K562 (cell line): ENCODE results near the gene BMPER.

Experiments
- ATF1 ChIP-seq, 2 experiments: fragments of 450-650 bp in 1 of 2; IDR thresholded peaks; 2 replicates each; pipeline ENCODE4 v1.6.1; 2016; ENCODE audit warnings: missing compliant biosample characterization in 1 of 2, missing genetic modification characterization in 1 of 2
- CCAR2 ChIP-seq: fragments of 200-400 bp; formaldehyde crosslinking; IDR thresholded peaks from 2 replicates; pipeline ENCODE4 v1.6.1; 2017; ENCODE audit warnings: mild to moderate bottlenecking, low read depth, low read length
- CTCF ChIP-seq, 3 experiments: IDR thresholded peaks in 2 of 3; conservative IDR thresholded peaks in 1 of 3; 2 replicates each; pipeline ENCODE4 v1.5.1; 2011 to 2012; ENCODE audit warnings: low read length in 3 of 3, mild to moderate bottlenecking in 3 of 3, control low read depth in 2 of 3, improper control_type of control experiment in 1 of 3, inconsistent platforms in 1 of 3, low read depth in 1 of 3, mixed read lengths in 1 of 3, moderate library complexity in 1 of 3; ENCODE audit not compliant: insufficient read depth in 2 of 3
- FUS ChIP-seq: fragments of 200-400 bp; formaldehyde crosslinking; optimal IDR thresholded peaks from 2 replicates; pipeline ENCODE3; 2017; ENCODE audit warnings: low read depth, low read length
- HDAC3 ChIP-seq: fragments of 450-650 bp; IDR thresholded peaks from 2 replicates; pipeline ENCODE4 v1.6.1; 2018; ENCODE audit warnings: borderline replicate concordance, mild to moderate bottlenecking, moderate library complexity; ENCODE audit not compliant: partially characterized antibody
- HDAC6 ChIP-seq: IDR thresholded peaks from 2 replicates; pipeline ENCODE4 v1.6.1; 2012; ENCODE audit warnings: low read depth, mild to moderate bottlenecking, control low read depth, inconsistent platforms, low read length, moderate library complexity
- MCM3 ChIP-seq: fragments of 450-650 bp; IDR thresholded peaks from 2 replicates; pipeline ENCODE4 v1.6.1; 2016
- MEIS2 ChIP-seq: fragments of 450-650 bp; IDR thresholded peaks from 2 replicates; pipeline ENCODE4 v1.6.1; 2014; ENCODE audit warnings: mild to moderate bottlenecking; ENCODE audit not compliant: partially characterized antibody
- POLR2A ChIP-seq: fragments of 450-650 bp; conservative IDR thresholded peaks from 2 replicates; pipeline ENCODE4 v1.6.1; 2016
- POLR2AphosphoS5 ChIP-seq: IDR thresholded peaks from 2 replicates; pipeline ENCODE4 v1.6.1; 2011; ENCODE audit warnings: mild to moderate bottlenecking, low read depth, low read length, moderate library complexity; ENCODE audit not compliant: control insufficient read depth, insufficient read depth
- RFX5 ChIP-seq: IDR thresholded peaks from 2 replicates; pipeline ENCODE4 v1.6.1; 2011; ENCODE audit warnings: low read depth, mild to moderate bottlenecking, improper control_type of control experiment, low read length
- RNF2 ChIP-seq: sonication (generic); IDR thresholded peaks from 2 replicates; pipeline ENCODE4 v1.6.1; 2016
- ZNF140 ChIP-seq: fragments of 250-450 bp; sonication (Bioruptor Pico); IDR thresholded peaks from 2 replicates; pipeline ENCODE4 v1.8.0; 2021; ENCODE audit warnings: moderate library complexity, mild to moderate bottlenecking, inconsistent platforms
- TF ChIP-seq, protein P1 (sequence below): fragments of 450-650 bp; conservative IDR thresholded peaks from 2 replicates; pipeline ENCODE4 v1.6.1; 2016; ENCODE audit warnings: missing genetic modification characterization, low read depth, mild to moderate bottlenecking, control low read depth, missing compliant biosample characterization

DNA sequence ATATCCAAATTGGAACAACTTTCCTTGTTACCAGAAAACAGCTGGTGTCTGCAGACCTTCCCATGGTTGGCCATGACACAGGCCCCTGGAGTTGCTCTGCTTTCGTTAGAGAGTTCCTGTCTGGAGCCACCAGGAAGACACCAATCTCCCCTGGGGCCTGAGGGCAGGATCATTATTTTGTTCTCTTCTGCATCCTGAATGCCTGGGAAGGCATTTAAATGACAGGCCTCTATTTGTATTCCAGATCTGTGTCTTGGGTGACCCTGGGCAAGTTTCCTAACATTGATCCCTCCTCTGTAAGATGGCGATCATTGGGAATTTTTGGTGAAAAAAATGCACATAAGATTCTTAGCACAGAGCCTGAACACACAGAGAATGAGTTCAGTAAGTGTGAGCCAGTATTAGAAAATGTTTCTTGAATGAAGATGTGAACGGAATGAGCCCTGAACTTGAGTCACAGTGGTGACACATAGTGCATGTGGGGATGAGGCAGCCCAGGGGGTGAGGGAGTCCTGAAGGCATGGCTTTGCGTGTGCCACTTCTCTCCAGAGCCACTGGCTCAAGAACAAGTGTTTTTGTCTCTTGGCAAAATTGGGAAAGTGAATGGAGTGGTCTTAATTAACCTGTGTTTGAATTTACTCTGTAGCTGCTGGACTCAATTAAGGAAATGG lies 28.4 kb downstream of the BMPER start:
- TF ChIP-seq POLR2A (no peak), CCAR2 (no peak), RNF2 (no peak), MEIS2 (no peak), CTCF (IDR thresholded peaks at IDR 0.05 in 2 of 3, conservative IDR thresholded peaks at IDR 0.05 in 1 of 3; ENCODE audit: insufficient read depth in 2 of 3, low read depth in 1 of 3, low read length in 3 of 3) (no peak), ATF1 (CRISPR knock-in tag; IDR thresholded peaks at IDR 0.05) (no peak), ATF1 (tag; IDR thresholded peaks at IDR 0.05) (no peak), POLR2AphosphoS5 (no peak), HDAC6 (no peak), MCM3 (no peak), FUS (no peak), RFX5 (no peak), ZNF140 (CRISPR knock-in tag) (no peak), HDAC3 (no peak)
- TF ChIP-seq, protein P1, sequence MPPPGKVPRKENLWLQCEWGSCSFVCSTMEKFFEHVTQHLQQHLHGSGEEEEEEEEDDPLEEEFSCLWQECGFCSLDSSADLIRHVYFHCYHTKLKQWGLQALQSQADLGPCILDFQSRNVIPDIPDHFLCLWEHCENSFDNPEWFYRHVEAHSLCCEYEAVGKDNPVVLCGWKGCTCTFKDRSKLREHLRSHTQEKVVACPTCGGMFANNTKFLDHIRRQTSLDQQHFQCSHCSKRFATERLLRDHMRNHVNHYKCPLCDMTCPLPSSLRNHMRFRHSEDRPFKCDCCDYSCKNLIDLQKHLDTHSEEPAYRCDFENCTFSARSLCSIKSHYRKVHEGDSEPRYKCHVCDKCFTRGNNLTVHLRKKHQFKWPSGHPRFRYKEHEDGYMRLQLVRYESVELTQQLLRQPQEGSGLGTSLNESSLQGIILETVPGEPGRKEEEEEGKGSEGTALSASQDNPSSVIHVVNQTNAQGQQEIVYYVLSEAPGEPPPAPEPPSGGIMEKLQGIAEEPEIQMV (tag), result no peak
